GM23248 (cell line): ENCODE data around the gene CLDN19.

Source experiments
- EZH2 ChIP-seq: fragments of 200-600 bp; sonication (generic); IDR thresholded peaks from 2 replicates; pipeline ENCODE4 v1.6.1; 2018; ENCODE audit warnings: antibody characterized with exemption, mild to moderate bottlenecking; ENCODE audit not compliant: insufficient read depth, poor library complexity, severe bottlenecking
- EZH2phosphoT487 ChIP-seq: fragments of 200-600 bp; sonication (generic); IDR thresholded peaks from 2 replicates; pipeline ENCODE4 v1.6.1; 2018; ENCODE audit warnings: antibody characterized with exemption, moderate library complexity, mild to moderate bottlenecking, low read depth; ENCODE audit not compliant: insufficient read depth

DNA sequence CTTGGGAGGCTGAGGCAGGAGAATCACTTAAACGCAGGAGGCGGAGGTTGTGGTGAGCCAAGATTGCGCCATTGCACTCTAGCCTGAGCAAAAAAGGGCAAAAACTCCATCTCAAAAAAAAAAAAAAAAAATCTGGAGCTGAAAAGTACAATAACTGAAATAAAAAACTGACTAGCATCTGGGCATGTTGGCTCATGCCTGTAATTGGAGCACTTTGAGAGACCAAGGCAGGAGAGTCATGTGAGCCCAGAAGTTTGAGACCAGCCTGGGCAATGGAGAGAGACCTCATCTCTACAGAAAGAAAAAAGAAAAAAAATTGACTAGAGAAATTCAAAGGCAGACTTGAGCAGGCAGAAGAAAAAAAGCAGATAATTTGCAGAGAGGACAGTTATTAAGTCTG is 18.1 kb downstream of the CLDN19 start:
- TF ChIP-seq EZH2phosphoT487, result no peak
- TF ChIP-seq EZH2, result no peak
